ENCODE measurements around the gene SNTB2.

- TF ChIP-seq EZH2 (IDR thresholded peaks at IDR 0.05; ENCODE audit: low read depth, low read length, severe bottlenecking) (no peak), ATF3 (IDR thresholded peaks at IDR 0.05; ENCODE audit: insufficient read depth, low read depth, low read length) (no peak), CTCF (IDR thresholded peaks at IDR 0.05; ENCODE audit: control extremely low read depth in 1 of 3, insufficient read depth in 1 of 3, low read depth in 1 of 3, low read length in 3 of 3) (peak; percentile 6 to 45 (median 33); a peak in 2 of 4 replicates), MAFK (IDR thresholded peaks at IDR 0.05; ENCODE audit: low read depth, low read length) (no peak), KDM1A (IDR thresholded peaks at IDR 0.05; ENCODE audit: borderline replicate concordance, low read length) (no peak), TAF1 (IDR thresholded peaks at IDR 0.05; ENCODE audit: low read depth, low read length) (no peak), RAD21 (IDR thresholded peaks at IDR 0.05 in 1 of 2, conservative IDR thresholded peaks at IDR 0.05 in 1 of 2; ENCODE audit: low read depth in 2 of 2, low read length in 2 of 2) (no peak; a peak in 1 of 4 replicates)
Observed at GRCh38 chr16:69260019-69260418, 73.1 kb downstream of the SNTB2 start.
